Astrocyte of the hippocampus (primary cell): ENCODE measurements around the gene KAZN.
A peak's percentile ranks its signal among the peaks of the same experiment; 100 is the strongest.

Experiments used
- DNase-seq: peaks from one replicate; pipeline ENCODE4 v3.0.0; 2011; ENCODE audit warnings: low read depth, low spot score

The KAZN gene

DNA sequence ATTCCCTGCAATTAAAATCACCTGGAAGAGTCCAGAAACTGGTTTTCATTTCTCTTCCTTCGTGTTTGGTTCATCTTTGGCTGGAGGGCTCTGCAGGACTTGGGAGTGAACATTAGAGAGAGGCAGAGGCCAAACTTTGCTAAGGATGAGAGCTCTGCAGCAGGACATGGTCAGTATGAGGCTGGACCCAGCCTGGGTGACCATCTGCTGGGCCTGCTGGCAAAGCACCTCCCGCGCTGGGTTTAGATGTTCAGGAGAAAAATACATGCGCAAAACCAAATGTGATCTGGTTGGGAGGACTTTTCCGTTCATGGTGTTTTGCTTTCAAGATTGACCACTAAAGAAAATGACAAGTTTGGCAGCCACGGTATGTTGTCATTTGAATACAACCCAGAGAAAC lies 15.9 kb downstream of the KAZN start:
- no peak for DNase-seq

DNA sequence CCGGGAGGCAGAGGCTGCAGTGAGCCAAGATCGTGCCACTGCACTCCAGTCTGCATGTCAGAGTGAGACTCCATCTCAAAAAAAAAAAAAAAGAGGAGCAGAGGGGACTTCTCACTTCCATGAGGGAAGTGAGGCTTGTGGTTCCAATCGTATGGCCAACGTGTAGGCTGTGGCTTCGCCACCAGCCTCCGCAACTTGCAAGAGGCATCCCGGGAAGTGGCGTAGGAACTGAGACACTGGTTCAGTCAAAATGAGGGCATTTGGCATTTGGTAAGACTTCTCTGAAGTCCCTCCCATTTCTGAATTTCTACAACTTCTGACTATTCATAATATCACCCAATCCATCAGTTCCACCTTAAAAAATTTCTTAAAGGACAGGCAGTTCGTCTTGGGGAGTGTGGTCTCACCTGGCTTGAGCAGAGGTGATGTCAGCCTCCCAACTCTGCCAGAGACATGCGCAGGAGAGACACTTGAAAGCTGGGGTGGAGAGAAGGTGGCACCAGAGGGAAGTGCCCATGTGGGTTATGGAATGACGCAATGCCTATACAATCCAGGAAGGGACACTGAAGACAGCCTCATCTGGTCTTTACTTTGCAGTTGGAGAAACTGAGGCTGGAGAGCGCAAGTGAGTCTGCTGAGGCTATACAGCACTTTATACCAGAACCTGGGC lies 17.2 kb downstream of the KAZN start:
- no peak for DNase-seq

DNA sequence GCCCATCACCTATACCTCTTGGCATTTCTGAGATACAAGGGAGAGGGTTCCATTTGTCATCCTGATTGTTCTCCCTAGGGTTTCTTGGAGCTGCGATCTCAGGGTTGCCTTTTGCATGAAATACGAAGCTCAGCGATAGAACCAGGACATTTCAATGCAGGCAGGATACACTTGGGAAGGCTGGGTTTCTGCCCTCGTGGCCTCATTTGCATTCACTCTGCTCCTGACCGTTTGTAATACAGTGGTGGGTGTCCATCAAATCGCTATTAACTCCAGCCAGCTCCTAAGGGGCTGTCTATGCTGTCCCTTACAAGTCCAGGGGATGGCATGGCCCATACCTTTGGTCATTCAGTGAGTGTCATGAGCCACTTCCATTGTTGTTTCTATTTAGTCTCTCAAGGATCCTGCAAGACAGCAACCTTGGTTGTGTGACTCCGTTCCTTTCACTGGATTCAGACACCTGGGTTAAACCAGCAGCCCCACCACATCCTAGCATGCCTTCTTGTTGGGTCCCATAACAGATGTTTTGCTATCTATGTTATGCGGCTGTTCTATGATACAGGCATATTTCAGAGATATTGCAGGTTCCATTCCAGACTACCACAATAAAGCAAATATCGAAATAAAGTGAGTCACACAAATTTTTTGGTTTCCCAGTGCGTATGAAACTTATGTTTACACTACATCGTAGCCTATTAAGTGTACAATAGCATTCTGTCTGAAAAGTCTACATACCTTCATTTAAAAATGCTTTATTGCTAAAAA lies 18.3 kb downstream of the KAZN start:
- DNase-seq: peak; percentile 30

DNA sequence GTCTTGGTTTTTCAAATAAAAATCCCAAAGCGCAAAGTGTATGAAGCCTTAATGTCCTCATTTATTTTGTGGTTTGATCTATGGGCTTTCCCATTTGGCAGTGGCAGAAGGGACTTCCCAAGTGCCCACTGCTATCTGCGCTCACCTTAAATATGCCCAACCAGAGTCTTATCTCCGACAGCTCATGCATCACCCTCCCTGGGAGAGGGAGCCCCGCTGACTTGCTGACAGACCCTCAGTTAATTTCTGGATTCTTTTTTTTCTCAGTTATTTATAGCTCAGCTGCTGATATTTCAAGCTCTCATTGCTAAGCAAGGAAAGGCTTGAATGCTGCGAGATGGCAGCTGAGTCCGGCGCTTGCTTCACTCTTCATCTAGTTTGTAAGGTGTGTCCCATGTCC lies 19.3 kb downstream of the KAZN start:
- DNase-seq: no peak

DNA sequence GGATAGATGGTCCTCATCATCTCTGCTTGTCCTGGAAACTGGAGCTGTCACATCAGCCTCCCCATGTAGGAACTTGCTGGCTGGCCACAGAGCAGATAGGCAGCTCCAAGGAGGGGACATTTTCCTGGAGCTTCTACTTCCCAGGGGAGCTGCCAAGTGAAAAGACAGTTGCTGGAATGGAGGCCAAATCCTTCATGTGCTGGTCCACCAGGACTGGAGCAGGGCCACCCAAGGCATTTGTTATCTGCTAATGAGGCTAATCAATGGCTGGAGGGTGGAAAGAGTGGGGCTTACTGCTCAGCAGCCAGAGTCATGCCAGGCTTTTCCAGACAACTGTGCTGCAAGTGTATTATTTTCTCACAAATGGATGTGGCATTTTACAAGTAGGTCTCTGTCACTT lies 22.5 kb downstream of the KAZN start:
- no peak for DNase-seq

DNA sequence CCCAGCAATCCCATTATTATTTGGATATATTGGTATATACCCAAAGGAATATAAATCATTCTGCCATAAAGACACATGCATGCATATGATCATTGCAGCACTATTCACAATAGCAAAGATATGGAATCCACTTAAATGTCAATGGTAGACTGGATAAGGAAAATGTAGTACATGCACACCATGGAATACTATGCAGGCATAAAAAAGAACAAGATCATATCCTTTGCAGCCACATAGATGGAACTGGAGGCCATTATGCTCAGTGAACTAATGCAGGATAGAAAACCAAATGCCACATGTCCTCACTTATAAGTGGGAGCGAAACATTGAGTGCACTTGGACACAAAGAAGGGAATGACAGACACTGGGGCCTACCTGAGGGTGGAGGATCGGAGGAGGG lies 24.6 kb downstream of the KAZN start:
- DNase-seq: no peak

DNA sequence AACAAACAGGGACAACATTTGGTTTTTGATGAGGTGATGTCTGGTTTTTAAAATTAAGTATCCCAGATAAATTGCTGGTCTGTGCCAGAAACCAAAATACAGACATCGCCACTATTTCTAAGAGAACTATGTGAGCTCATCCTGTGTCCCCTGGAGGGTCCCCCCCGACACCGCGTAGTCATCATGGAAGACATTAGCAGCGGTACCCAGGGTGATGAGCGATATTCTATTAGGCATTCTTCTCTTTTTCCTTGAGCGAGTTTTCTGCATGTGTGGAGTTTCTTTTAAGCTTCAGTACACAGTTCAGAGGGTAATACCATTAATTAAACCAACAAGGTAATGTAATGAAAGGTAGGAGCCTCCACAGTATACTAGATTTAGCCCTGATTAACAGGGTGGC lies 26.5 kb downstream of the KAZN start:
- no peak for DNase-seq

DNA sequence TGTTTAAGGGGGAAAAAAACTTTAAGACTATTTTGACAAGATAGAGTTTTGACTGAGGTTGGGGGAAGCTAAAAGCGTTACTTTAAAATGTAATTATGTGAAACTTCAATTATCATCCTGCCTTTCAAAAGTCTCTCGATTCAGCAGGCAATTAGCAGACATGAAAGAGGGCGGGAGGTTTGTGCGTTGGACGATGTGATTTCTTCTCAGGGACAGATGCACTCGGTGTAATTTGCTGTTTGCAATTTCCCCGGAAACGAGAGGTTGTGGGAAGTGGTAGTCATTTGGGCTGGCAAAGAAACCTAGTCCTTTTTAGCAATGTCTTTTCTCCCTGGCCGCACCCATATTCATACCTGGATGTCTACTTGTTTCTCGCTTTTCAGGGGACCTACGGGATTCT lies 27.1 kb downstream of the KAZN start:
- DNase-seq: no peak

DNA sequence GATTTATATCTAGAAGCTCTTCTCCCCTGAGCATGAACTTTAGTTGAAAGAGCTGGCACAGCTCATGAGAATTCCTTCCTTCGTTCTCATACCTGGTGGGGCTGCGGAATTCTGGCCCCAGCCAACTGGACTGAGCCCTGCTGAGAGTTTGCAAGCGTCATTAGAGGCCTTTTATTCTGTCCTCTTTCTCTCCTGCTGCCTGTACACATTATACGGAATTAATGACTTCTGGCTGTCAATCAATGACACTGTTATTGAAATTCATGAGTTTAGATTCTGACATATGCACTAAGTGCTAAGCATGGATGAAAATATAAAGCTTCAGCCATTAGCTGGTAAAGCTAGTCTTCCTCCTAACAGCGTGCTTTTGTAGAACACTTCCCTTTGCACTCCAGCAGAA lies 27.5 kb downstream of the KAZN start:
- peak; percentile 71 for DNase-seq

DNA sequence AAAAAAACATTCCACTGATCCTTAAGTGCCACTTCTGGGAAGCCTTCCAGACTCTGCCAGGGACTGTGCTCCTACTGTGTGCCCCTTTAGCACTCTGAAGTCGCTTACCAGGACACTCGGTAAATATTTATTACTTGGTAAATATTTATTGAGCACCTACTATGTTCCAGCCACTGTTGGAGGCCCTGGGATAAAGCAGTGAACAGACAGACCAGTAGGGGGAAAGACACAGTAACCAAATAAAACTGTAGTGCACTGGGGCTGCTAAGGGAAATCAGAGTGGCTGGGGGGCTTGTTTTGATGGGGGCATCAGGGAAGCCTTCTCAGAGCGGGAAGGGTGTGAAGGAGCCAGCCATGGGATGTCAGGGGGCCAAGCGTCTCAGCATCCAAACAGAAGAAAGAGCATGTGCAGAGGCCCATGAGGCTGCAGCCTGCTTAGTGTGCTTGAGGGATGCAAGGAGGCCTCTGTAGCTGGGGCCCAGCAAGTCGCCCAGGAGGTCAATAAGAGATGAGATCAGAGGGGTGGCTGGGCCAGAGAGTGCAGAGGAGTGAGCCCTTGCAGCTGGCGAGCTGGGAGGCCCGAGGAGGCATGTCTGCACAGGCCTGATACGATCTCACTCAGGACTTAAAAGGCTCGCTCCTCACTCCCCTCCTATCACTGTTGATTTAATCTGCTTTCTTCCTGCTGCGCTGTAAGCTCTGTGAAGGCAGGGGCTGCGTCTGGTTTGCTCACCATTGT lies 28.6 kb downstream of the KAZN start:
- DNase-seq: peak; percentile 25

DNA sequence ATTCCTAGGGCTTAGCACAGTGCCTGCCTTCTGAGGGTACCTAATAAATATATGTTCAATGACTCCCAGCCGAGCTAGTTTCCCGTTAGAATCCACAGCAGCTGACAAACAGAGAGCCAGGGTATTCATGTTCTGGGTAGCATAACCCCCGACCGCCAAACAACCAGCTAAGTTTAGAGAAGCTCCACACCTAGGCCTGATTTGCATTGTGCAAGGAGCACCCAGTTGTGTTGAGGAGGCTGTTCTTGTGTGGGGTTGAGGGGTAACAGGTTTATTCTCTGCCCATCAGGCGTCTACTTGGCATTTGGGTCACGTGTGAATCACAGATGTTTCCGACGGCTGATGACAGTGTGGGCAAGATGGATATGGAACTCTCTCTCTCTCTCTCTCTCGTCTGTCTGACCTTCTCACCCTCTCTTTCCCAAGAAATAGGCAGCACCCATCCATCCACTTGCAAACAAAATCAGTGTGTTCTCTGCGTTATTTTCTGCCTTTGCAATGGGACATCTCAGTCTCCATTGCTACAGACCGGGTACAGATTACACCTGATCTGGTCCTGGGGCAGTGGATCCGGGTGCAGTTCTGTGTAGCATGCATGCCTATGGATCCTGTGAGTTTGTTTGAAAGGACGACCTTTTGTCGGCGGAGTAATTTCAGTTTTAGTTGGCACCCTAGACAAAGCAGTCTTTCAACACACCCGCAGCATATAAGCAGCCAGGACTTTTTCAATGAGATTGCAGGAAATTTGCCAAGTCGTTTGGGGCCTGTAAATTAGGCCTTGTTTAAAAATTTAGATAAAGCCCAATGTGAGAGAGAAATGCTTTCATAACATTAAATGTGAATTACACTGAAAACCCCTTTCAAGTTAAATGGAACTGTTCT lies 29.4 kb downstream of the KAZN start:
- DNase-seq: peak; percentile 71

DNA sequence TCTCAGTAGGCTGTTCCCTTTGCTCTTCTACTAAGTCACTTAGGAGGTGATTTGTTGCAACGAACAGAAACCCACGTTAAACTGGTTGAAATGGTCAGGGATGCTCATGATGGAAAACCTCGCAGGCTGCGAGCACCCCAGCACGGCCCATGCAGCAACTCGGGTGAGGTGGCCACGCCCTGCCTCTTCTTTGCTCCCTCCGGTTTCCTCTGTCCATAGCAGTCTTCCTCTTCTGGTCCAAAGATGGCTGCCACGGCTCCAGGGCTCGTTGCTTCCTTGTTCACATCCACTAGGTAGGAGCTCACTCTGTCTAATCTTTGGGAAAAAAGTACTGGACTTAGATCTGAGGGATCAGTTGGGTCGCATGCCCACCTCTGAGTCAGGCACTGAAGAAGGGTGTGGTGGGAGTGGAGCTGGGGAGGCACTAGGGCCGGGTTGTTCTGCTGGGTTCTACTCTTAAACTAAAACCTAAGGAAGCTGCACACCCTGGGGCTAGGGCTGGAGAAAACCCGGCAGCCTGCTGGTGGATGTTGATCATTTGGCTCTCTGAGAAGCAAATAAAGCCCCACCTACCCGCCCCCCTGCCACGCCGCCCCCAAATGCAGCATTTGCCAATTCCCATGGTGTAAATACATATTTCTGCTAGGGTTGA lies 31.0 kb downstream of the KAZN start:
- DNase-seq: no peak

DNA sequence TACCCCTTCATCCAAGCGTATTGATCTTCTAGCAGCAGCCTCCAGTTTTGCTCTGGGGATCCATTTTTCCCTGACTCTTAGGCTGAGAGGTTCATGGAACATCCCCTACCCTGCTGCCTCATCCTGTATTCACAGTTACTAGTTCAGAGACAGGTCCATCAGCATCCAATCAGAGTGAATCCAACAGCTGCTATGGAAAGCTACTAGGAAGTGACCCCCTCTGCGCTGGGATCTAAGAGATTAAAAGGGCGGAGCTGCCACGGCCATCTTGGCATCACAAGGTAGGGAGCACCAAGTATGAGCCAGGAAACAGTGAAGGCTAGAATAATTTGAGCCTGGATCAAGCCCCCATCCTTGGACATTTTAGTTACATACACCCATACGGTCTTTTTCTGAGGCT lies 32.5 kb downstream of the KAZN start:
- no peak for DNase-seq

DNA sequence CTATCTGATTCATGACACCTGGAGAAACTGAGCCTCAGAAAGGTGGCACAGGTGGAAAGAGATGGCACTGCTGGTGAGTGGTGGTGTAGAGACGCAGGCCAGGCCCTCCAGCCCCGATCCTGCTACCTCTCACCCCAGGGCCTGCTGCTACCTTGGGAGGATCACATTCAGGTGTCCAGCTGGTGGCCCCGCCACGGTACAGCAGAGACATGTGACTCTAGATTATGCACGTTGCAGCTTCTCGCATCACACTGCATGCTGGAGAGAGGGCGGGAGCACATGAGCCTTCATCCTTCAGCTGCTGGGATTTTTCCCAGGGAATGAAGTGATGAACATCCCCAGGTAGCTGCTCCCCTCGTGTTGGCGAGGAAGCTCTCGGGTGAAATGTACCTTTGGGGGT lies 32.9 kb downstream of the KAZN start:
- DNase-seq: no peak

DNA sequence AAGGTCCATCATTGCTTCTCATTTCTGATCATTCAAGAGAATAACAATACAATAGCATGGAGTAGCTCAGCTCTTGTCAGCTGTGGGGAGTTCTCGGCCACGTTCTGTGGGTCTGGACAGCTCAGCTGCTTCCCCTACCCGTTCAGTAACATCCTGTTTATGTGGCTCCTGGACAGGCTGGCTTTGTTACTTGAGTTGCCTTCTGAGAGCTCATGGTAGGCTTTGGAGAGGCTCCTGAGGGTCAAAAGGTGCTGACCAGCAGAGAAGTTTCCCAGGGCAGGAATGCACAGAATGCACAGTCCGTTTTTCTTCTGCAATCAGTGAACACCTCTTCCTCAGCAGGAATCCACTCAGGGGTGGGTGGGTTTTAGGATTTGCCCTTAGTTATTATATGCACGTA lies 36.0 kb downstream of the KAZN start:
- no peak for DNase-seq

DNA sequence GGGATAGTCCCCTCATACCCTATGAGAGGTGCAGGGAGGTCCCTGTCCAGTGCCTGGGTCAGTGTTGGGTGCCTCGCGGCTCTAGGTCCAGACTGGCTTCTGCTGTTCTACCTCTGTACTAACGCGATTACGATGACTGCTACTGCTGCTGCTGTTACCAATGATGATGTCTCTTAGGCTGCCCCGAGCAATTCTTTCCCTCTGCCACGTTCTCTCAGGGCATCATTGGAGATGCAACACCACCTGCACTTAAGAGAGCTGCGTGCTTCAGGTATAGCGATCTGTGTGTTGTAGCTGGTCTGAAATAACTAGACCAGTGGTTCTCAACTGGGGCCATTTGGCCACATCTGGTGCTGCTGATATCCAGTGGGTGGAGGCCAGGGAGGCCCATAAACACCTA lies 36.9 kb downstream of the KAZN start:
- DNase-seq: no peak

DNA sequence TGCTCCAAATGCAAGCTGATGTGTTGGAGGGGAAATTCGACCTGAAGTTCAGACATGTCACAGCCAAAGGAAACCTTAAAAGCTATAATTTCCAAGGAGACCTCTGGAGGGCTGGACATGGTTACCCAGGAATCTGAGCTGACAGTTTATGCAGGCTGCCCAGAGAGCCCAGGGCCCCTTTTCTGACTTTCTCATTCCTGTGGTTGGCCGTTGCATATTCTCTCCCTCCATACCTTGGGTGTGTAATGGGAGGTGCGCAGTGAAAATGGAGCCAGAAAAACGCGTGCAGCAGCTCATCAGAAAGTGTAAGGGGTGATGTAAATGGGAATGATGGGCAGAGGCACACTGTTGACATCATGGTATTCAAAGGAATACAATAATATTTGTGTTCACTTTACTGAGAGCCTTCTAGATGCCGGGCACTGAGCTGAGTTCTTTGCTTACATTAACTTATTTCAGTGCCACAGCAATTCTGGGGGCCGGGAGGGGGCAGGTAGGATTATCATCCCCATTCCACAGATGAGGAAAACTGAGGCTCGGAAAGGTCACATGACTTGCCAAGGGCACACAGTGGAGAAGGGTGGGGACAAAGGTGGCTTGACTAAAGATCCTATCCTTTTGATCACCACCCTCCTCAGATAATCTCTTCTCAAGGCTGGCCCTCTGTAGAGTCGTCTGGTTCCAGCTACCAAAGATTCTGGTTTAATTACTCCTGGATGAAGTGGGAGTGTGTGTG lies 38.6 kb downstream of the KAZN start:
- DNase-seq: peak; percentile 39

DNA sequence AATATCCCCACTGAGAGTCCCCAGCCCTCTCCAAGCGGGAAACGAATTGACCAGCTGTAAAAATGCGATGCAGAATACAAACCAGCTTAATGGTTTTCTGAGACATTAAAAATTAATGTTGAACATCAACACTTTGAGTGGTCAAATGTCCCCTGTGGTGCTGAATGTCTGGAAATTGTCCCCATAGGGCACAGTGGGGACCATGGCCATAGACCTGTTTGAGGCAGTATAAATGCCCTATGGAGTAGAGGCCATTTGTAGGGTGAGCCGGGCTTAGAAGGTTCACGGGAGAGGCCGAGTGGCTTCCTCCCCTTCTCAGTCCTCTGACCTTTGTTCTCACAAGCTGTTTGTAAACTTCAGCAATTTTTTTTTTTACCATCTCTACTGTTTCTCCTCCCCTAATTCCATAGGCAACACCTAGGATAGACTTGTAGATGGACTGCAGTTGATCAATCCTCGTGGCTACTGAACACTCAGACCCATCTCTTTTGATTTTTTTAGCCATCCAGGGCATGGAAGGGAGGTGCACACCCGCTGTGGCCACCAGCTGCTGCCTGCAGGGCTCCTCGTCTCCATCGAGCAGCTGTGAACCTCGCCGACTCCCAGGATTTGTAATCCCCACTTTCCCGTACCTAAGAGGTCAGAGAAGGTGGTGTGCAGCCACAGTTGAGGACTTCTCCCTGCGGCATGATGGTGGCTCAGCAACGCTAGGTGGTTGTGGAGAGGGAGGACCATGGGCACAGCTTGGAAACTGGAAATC lies 41.0 kb downstream of the KAZN start:
- no peak for DNase-seq

DNA sequence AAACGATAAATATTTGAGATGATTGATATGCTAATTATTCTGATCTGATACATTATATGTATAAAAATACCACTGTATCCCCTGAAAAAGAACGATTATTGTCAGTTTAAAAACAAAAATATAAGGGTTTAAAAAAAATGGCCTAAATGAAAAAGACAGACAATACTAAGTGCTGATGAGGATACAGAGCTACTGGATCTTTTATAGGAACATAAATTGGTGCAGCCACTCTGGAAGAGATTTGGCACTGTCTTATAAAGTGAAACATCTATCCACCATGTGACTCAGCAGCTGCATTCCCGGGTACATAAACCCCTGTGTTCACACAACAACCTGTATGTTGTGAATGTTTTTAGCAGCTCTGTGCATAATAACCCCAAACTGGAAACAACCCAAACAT lies 44.2 kb downstream of the KAZN start:
- no peak for DNase-seq

DNA sequence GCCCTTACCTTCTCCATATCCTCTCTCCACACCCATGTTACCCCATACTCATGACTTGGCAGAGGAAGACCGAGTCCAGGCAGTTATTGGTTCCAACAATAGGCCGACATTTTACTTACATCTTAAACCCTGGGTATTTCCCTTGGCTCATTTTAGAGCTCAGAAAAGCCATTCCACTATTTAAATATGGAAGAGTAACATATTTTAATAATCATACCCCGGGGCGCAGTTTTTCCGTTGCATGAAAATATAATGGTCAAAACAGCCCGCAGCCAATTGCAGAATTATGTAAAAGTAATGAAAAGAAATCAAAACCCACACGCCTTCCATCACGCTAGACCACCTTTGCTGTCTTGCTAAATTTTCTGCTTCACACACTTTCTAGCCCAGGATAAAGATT lies 48.5 kb downstream of the KAZN start:
- no peak for DNase-seq
